ENCODE data around the gene GRPEL1. TPM values are rescaled to one million over a fixed set of nuclear protein-coding genes. Genes with fewer than 3 reads are reported as not detected.
A peak's percentile ranks its signal among the peaks of the same experiment; 100 is the strongest.

Gene GRPEL1
- total RNA-seq, 1 experiment from 2014 or later = 40.7 TPM

DNA sequence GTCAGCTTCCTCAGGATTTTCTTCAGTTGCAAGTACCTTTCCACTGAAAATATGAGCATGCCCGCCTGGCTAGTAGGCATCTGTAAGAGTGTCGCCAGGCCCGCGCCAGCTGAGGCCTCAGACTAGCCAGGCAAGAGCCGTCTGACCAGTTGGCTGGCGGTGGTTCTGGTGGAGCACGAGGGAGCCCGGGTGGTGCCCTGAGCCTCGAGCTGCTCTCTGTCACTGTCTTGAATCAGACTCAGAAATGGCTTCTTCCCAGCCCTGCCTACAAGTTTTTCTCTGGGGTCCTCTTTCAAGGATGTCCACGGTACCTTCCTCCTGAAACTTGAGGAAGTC, 11.9 kb downstream of the GRPEL1 start:
- Histone ChIP-seq H3K56ac (ENCODE audit: insufficient read length, low read depth, low read length) (no peak overlapping the region), H3K27me3 (ENCODE audit: insufficient read depth, low read length) (no peaks in the 10 kb centered on the region), H2BK120ac (ENCODE audit: low read depth, low read length, poor library complexity, severe bottlenecking) (no peak overlapping the region), H2BK12ac (ENCODE audit: insufficient read length, low read depth, low read length) (no peak overlapping the region), H3K9me3 (ENCODE audit: control insufficient read depth, low read depth, low read length) (no peaks in the 10 kb centered on the region), H3K18ac (ENCODE audit: insufficient read length, low read depth, low read length) (no peak overlapping the region), H4K91ac (ENCODE audit: insufficient read length, low read depth, low read length) (no peak overlapping the region), H2AK5ac (ENCODE audit: insufficient read length, low read length) (no peak overlapping the region), H3K9ac (ENCODE audit: extremely low read depth, insufficient read length, low read length) (no peak overlapping the region), H2BK20ac (ENCODE audit: low read depth, low read length, poor library complexity, severe bottlenecking) (no peak overlapping the region), H3K4me2 (ENCODE audit: insufficient read depth, insufficient read length, low read length) (no peak overlapping the region), H2AFZ (ENCODE audit: low read length) (no peak overlapping the region), H2BK5ac (ENCODE audit: insufficient read length, low read length) (no peak overlapping the region), H3K79me1 (ENCODE audit: insufficient read depth, low read depth, low read length, poor library complexity, severe bottlenecking) (no peaks in the 10 kb centered on the region), H4K8ac (replicated peaks; ENCODE audit: insufficient read length, low read depth, low read length) (no peak overlapping the region), H3K79me2 (ENCODE audit: insufficient read depth, low read length) (no peaks in the 10 kb centered on the region), H3K4me1 (ENCODE audit: insufficient read depth, low read length) (no peaks in the 10 kb centered on the region), H4K20me1 (ENCODE audit: control insufficient read depth, insufficient read depth, insufficient read length) (no peaks in the 10 kb centered on the region), H3T11ph (ENCODE audit: low read length) (no peak overlapping the region), H3K23ac (ENCODE audit: insufficient read length, low read depth, low read length) (no peak overlapping the region), H2BK15ac (ENCODE audit: low read depth, low read length) (no peak overlapping the region), H4K5ac (ENCODE audit: insufficient read length, low read depth, low read length) (no peak overlapping the region), H3K23me2 (ENCODE audit: insufficient read length, low read depth, low read length, poor library complexity, severe bottlenecking) (no peaks in the 10 kb centered on the region), H3K4ac (ENCODE audit: low read depth, low read length) (no peak overlapping the region), H3K27ac (ENCODE audit: insufficient read length, low read depth, low read length) (no peak overlapping the region), H3K14ac (ENCODE audit: insufficient read depth, low read length) (no peak overlapping the region; the same call in 1 of the 2 replicates)
- H3K36me3 Mint-ChIP-seq (ENCODE audit: insufficient read depth in 1 of 3, low read depth in 3 of 3) = peaks cover 14 to 47% (median 40%) of the 10 kb centered on the region in 3 experiments; a peak in 6 of 7 replicates
- DNase-seq = no peak
- WGBS (ENCODE audit: extremely low coverage, insufficient read length, low lambda C conversion rate) = no CpG with 5 or more reads among the region's 10 CpGs
- H3K4me1 Mint-ChIP-seq = peaks cover 5 to 11% of the 10 kb centered on the region in 2 experiments; a peak in 3 of 4 replicates
- TF ChIP-seq, protein P1, sequence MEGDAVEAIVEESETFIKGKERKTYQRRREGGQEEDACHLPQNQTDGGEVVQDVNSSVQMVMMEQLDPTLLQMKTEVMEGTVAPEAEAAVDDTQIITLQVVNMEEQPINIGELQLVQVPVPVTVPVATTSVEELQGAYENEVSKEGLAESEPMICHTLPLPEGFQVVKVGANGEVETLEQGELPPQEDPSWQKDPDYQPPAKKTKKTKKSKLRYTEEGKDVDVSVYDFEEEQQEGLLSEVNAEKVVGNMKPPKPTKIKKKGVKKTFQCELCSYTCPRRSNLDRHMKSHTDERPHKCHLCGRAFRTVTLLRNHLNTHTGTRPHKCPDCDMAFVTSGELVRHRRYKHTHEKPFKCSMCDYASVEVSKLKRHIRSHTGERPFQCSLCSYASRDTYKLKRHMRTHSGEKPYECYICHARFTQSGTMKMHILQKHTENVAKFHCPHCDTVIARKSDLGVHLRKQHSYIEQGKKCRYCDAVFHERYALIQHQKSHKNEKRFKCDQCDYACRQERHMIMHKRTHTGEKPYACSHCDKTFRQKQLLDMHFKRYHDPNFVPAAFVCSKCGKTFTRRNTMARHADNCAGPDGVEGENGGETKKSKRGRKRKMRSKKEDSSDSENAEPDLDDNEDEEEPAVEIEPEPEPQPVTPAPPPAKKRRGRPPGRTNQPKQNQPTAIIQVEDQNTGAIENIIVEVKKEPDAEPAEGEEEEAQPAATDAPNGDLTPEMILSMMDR (conservative IDR thresholded peaks at IDR 0.05) = no peak
- peak overlapping the region; percentile 13 to 57 (median 50); a peak in 3 of 7 replicates for H3K27ac Mint-ChIP-seq
- no peak overlapping the region for H3K4me3 Mint-ChIP-seq
- H3K9me3 Mint-ChIP-seq = no peaks in the 10 kb centered on the region
- no peaks in the 10 kb centered on the region for H3K27me3 Mint-ChIP-seq (ENCODE audit: low read depth)

Data from H9 (cell line).